Omental fat pad (tissue), 4 donors: ENCODE data around the gene SEC22A. TPM values are rescaled to one million over a fixed set of nuclear protein-coding genes. Genes with fewer than 3 reads are reported as not detected.

ENCODE experiments used
- ATAC-seq: fragments of 150-250 bp; one replicate; pipeline ENCODE4 v1.9.1; 2016; ENCODE audit warnings: mild to moderate bottlenecking, moderate library complexity; ENCODE audit not compliant: low FRiP score
- DNase-seq: peaks from one replicate; pipeline ENCODE4 v3.0.0-alpha.2; 2019; ENCODE audit warnings: low spot score
- total RNA-seq, 4 donors: library from RNA; depleted of rRNA; stranded (reverse); fragments of >200 nt; gene quantifications; one replicate each; pipeline ENCODE4 v1.1.0, GENCODE V29; 2016
- TF ChIP-seq, protein P1 (sequence below), 3 donors: fragments of 450-650 bp; IDR thresholded peaks; one replicate each; pipeline ENCODE4 v1.5.1; 2016 to 2017; ENCODE audit warnings: antibody characterized with exemption in 3 of 3, mild to moderate bottlenecking in 3 of 3, moderate library complexity in 2 of 3

The SEC22A gene
- total RNA-seq, 4 donors from 2014 or later, result 18.4 to 33.7 (median 31.1) TPM

DNA sequence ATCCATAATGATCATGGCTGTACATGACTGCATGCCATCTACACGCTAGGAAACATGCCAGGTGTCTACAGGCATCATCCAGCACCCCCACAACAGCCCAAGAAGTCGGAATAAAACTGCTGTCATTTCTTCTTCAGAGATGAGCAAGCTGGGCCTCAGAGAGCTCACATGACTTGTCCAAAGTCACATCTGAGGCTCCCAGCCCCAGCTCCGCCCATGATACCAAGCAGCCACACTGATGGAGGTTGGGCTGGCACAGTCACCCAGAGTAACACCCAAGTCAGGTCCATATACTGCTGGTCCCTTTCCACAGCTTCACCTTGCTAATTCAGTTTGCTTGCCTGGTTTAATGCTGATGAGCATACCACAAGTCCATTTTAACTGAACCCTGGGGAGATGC is 116.6 kb downstream of the SEC22A start:
- ATAC-seq, result no peak
- no peak for DNase-seq
- TF ChIP-seq, protein P1, sequence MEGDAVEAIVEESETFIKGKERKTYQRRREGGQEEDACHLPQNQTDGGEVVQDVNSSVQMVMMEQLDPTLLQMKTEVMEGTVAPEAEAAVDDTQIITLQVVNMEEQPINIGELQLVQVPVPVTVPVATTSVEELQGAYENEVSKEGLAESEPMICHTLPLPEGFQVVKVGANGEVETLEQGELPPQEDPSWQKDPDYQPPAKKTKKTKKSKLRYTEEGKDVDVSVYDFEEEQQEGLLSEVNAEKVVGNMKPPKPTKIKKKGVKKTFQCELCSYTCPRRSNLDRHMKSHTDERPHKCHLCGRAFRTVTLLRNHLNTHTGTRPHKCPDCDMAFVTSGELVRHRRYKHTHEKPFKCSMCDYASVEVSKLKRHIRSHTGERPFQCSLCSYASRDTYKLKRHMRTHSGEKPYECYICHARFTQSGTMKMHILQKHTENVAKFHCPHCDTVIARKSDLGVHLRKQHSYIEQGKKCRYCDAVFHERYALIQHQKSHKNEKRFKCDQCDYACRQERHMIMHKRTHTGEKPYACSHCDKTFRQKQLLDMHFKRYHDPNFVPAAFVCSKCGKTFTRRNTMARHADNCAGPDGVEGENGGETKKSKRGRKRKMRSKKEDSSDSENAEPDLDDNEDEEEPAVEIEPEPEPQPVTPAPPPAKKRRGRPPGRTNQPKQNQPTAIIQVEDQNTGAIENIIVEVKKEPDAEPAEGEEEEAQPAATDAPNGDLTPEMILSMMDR (IDR thresholded peaks at IDR 0.05), result no peak

- ATAC-seq (no peak), DNase-seq (no peak)
- TF ChIP-seq, protein P1 (IDR thresholded peaks at IDR 0.05), result no peak
Observed at GRCh38 chr3:123319760-123320159, 118.0 kb downstream of the SEC22A start.

- TF ChIP-seq, protein P1 (IDR thresholded peaks at IDR 0.05), result no peak
- ATAC-seq, result no peak
- DNase-seq, result no peak
Observed at GRCh38 chr3:123320221-123320620, 118.5 kb downstream of the SEC22A start.

DNA sequence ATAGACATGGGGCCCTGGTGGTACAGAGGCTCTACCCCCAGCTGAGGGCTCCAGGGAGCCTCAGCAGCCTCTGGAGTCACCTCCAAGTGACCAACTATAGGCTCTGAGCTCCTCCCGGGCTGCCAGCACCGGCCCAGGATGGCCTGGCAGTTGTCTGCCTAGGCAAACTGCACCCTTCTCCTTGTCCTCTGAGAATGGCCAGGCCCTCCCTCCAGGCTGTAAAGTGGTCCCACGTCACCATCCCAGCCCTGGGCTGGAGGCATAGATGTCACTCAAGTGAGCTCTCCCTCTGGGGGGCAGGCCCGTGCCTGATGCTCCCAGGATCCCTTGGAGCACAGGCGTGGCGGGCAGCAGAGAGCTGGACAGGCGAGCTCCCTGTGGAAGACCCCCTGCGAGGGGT is 120.1 kb downstream of the SEC22A start:
- TF ChIP-seq, protein P1 (IDR thresholded peaks at IDR 0.05), result no peak
- no peak for DNase-seq
- no peak for ATAC-seq

- TF ChIP-seq, protein P1 (IDR thresholded peaks at IDR 0.05), result no peak
- no peak for DNase-seq
- ATAC-seq, result no peak
Observed at GRCh38 chr3:123322866-123323265, 121.1 kb downstream of the SEC22A start.

Other genes starting within 250 kb of the SEC22A start
- gene SEMA5B, start 174.2 kb upstream of the SEC22A start, total RNA-seq, result 1 to 10 TPM in 1 of 4 donors, under 1 TPM in 3; 0.16 to 1.2 (median 0.70) TPM
- 10 to 100 TPM; 12.0 to 21.0 (median 15.8) TPM for gene PDIA5, start 134.9 kb upstream of the SEC22A start, total RNA-seq
- gene ADCY5, start 247.1 kb downstream of the SEC22A start, total RNA-seq, result 10 to 100 TPM; 14.0 to 86.8 (median 41.5) TPM